SK-N-SH (cell line): ENCODE data around the gene UEVLD.

Experiments used
- CTCF ChIP-seq: fragments of 200-600 bp; sonication (generic); IDR thresholded peaks from 2 replicates; pipeline ENCODE4 v1.6.1; 2017; ENCODE audit warnings: antibody characterized with exemption, mild to moderate bottlenecking, moderate library complexity
- SIN3A ChIP-seq: IDR thresholded peaks from 2 replicates; pipeline ENCODE4 v1.6.1; 2012; ENCODE audit warnings: low read depth, mild to moderate bottlenecking, low read length, moderate library complexity, borderline replicate concordance
- TCF12 ChIP-seq: IDR thresholded peaks from 2 replicates; pipeline ENCODE4 v1.4.0; 2012

- TF ChIP-seq TCF12 = no peak
- TF ChIP-seq CTCF = no peak
- TF ChIP-seq SIN3A = no peak
Observed at GRCh38 chr11:18495271-18495670, 93.3 kb downstream of the UEVLD start.
